Uterus (tissue), 4 donors: ENCODE measurements around the gene CENPX. TPM values are rescaled to one million over a fixed set of nuclear protein-coding genes. Genes with fewer than 3 reads are reported as not detected.

ENCODE experiments used
- DNase-seq, 2 donors: peaks; one replicate each; pipeline ENCODE4 v3.0.0-alpha.2; 2019 to 2020
- H3K27ac ChIP-seq, 2 donors: fragments of 200-600 bp; sonication (generic); 1 replicate in 1 of 2; 2 replicates in 1 of 2; pipeline ENCODE4 v1.5.1; 2016 to 2018
- H3K27me3 ChIP-seq, 2 donors: fragments of 200-600 bp; sonication (generic); one replicate each; pipeline ENCODE4 v1.5.1; 2018 to 2019; ENCODE audit warnings: control low read depth in 1 of 2
- H3K36me3 ChIP-seq, 2 donors: fragments of 200-600 bp; sonication (generic); one replicate each; pipeline ENCODE4 v1.5.1; 2019; ENCODE audit warnings: control low read depth in 1 of 2
- H3K4me1 ChIP-seq, 2 donors: fragments of 200-600 bp; sonication (generic); one replicate each; pipeline ENCODE4 v1.5.1; 2018 to 2019; ENCODE audit warnings: control low read depth in 1 of 2
- H3K4me3 ChIP-seq, 2 donors: fragments of 200-600 bp; sonication (generic); 1 replicate in 1 of 2; 2 replicates in 1 of 2; pipeline ENCODE4 v1.5.1; 2018 to 2019; ENCODE audit warnings: mild to moderate bottlenecking in 1 of 2
- H3K9me3 ChIP-seq, 2 donors: fragments of 200-600 bp; sonication (generic); one replicate each; pipeline ENCODE4 v1.5.1; 2019; ENCODE audit warnings: control low read depth in 1 of 2
- CTCF ChIP-seq, 4 experiments: fragments of 200-600 bp in 2 of 4; fragments of 450-650 bp in 2 of 4; sonication (generic) in 2 of 4; IDR thresholded peaks; one replicate each; pipeline ENCODE4 v1.5.1; 2016 to 2019; ENCODE audit warnings: antibody characterized with exemption in 4 of 4, mild to moderate bottlenecking in 2 of 4, moderate library complexity in 1 of 4
- POLR2A ChIP-seq, 2 donors: fragments of 450-650 bp; IDR thresholded peaks; one replicate each; pipeline ENCODE4 v1.6.1; 2016; ENCODE audit warnings: antibody characterized with exemption in 2 of 2, mild to moderate bottlenecking in 1 of 2, moderate library complexity in 1 of 2
- intact Hi-C: fragments of 100-400 bp; cut with DNase I; formaldehyde crosslinking; loops from one replicate; pipeline ENCODE4 v1.15.1; 2023; ENCODE audit warnings: low total_unique reads
- total RNA-seq, 4 donors: library from RNA; depleted of rRNA in 3 of 4; stranded (reverse); fragments of >200 nt in 3 of 4; gene quantifications; one replicate each; pipeline versions ENCODE4 v1.1.0 to v1.2.4, GENCODE V29; 2014 to 2023
- donor health status: DM: yes; HTN: yes; CAD: no.

The CENPX gene
- total RNA-seq: 100 to 1,000 TPM in 1 of 4 donors, 10 to 100 TPM in 3; 26.7 to 212 (median 49.8) TPM

GRCh38 chr17:82022310-82022980, at the start of gene CENPX:
CENPX (minus strand) TSS chr17:82022878; CDS start chr17:82022861, 17 bp downstream.
- TF ChIP-seq CTCF (IDR thresholded peaks at IDR 0.05): no peak
- TF ChIP-seq POLR2A (IDR thresholded peaks at IDR 0.05): peak in 1 of 2 donors; percentile 64
- DNase-seq: no peak
- Histone ChIP-seq H3K9me3 (no peaks in the 10 kb centered on the region), H3K4me3 (peak within 1 kb of the TSS; percentile 67 to 88), H3K27me3 (no peaks in the 10 kb centered on the region), H3K27ac (peak within 1 kb of the TSS in 1 of 2 donors; percentile 77), H3K4me1 (peaks cover 0 to 20% of the 10 kb centered on the region in 2 donors), H3K36me3 (no peaks in the 10 kb centered on the region)
- intact Hi-C loops: no loop called here

GRCh38 chr17:82070611-82071010, 47.9 kb upstream of the CENPX start:
- Histone ChIP-seq H3K27ac (no peak overlapping the region), H3K27me3 (no peaks in the 10 kb centered on the region), H3K36me3 (no peaks in the 10 kb centered on the region), H3K4me1 (no peaks in the 10 kb centered on the region), H3K4me3 (no peak overlapping the region), H3K9me3 (no peaks in the 10 kb centered on the region)
- no peak for TF ChIP-seq CTCF (IDR thresholded peaks at IDR 0.05)
- no peak for TF ChIP-seq POLR2A (IDR thresholded peaks at IDR 0.05)
- intact Hi-C loops: no loop called here
- no peak for DNase-seq

GRCh38 chr17:82065638-82066303, 43.1 kb upstream of the CENPX start, which contains the start of gene DUS1L:
DUS1L (minus strand) TSS chr17:82065804; CDS start chr17:82065059, 745 bp downstream.
- DNase-seq: peak; percentile 54 to 62
- Histone ChIP-seq H3K36me3 (no peaks in the 10 kb centered on the region), H3K4me3 (peak within 1 kb of the TSS; percentile 69 to 75), H3K27ac (peak within 1 kb of the TSS; percentile 88 to 92), H3K27me3 (no peaks in the 10 kb centered on the region), H3K9me3 (no peaks in the 10 kb centered on the region), H3K4me1 (peaks cover 0 to 10% of the 10 kb centered on the region in 2 donors)
- TF ChIP-seq POLR2A (IDR thresholded peaks at IDR 0.05) (peak; percentile 27 to 55), CTCF (IDR thresholded peaks at IDR 0.05) (peak in 2 of 4 experiments; percentile 40 to 43)
- intact Hi-C loops: no loop called here

DNA sequence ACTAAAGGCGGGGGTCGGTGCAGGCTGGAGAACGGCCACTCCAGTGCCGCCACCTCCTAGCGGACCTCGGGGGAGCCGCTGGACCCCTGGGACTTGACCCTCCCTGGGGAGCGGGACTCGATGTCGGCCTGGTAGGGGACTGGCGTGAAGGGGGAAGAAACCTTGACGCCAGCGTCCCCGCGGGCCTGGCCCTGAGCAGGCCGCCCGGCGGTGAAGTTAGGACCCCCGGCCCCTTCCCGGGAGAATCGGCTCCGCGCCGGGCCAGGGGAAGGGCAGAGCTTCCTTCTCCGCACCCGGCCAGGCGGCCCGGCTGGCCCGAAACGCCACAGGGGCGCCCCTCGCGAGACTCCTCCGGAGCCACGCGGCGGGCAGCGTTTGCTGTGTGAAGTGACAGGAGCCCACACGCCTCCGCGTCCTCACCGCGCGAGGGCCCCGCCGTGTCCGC, 42.5 kb upstream of the CENPX start:
- DNase-seq: no peak
- intact Hi-C loops: no loop called here
- no peaks in the 10 kb centered on the region for H3K9me3 ChIP-seq
- TF ChIP-seq CTCF (IDR thresholded peaks at IDR 0.05) (no peak), POLR2A (IDR thresholded peaks at IDR 0.05) (no peak)
- peak overlapping the region; percentile 69 to 75 for H3K4me3 ChIP-seq
- H3K36me3 ChIP-seq: no peaks in the 10 kb centered on the region
- H3K4me1 ChIP-seq: peaks cover 0 to 10% of the 10 kb centered on the region in 2 donors
- H3K27ac ChIP-seq: peak overlapping the region; percentile 88 to 92
- H3K27me3 ChIP-seq: no peaks in the 10 kb centered on the region
